ENCODE results near the gene BCLAF3. TPM values are rescaled to one million over a fixed set of nuclear protein-coding genes. Genes with fewer than 3 reads are reported as not detected.

Gene BCLAF3
- total and polyA plus RNA-seq, 9 of the 15 experiments (the other 6 are each of a cell fraction or from before 2014, with no cell fraction given): 0.73 to 4.6 (median 2.5) TPM

GRCh38 chrX:20028588-20028987, 37.7 kb upstream of the BCLAF3 start:
- Histone ChIP-seq H3K36me3 (ENCODE audit: control insufficient read depth, insufficient read depth, low read length) (no peaks in the 10 kb centered on the region), H3K9me3 (replicated peaks; ENCODE audit: control insufficient read depth, insufficient read depth, low read depth, low read length) (no peaks in the 10 kb centered on the region), H3K9ac (ENCODE audit: insufficient read depth in 1 of 2, low read depth in 2 of 2, low read length in 2 of 2) (no peak overlapping the region), H4K20me1 (replicated peaks; ENCODE audit: control insufficient read depth, insufficient read depth, low read length) (no peaks in the 10 kb centered on the region), H3K27ac (ENCODE audit: extremely low read depth, low read depth, low read length) (no peak overlapping the region), H3K79me2 (ENCODE audit: control insufficient read depth, insufficient read depth, low read length) (no peaks in the 10 kb centered on the region), H3K4me3 (no peak overlapping the region), H3K4me2 (ENCODE audit: insufficient read depth, low read length) (no peak overlapping the region), H2AFZ (ENCODE audit: low read depth, low read length) (no peak overlapping the region), H3K27me3 (ENCODE audit: control insufficient read depth in 2 of 2, insufficient read depth in 2 of 2, low read length in 2 of 2) (peaks cover 0 to 28% of the 10 kb centered on the region in 2 experiments; a peak in 4 of 5 replicates), H3K4me1 (replicated peaks in 1 of 2; ENCODE audit: control insufficient read depth in 2 of 2, insufficient read depth in 2 of 2, low read length in 2 of 2) (no peaks in the 10 kb centered on the region), H3K9me1 (ENCODE audit: control insufficient read depth, insufficient read depth, low read length) (no peaks in the 10 kb centered on the region)
- POLR2A ChIA-PET: no interaction called here
- WGBS (ENCODE audit: insufficient coverage, low coverage, missing lambda C conversion rate): 0% methylated on average over 6 of the region's 8 CpGs
- FAIRE-seq (no peak), DNase-seq (ENCODE audit: extremely low read depth in 1 of 4, low spot score in 3 of 4) (no peak), ATAC-seq (no peak)
- CTCF ChIA-PET (ENCODE audit: low intra/inter-chr PET ratio): no interaction called here
- in situ Hi-C loops (cut with MboI): no loop called here
- no TSS peak for BruUV-seq (replicated peaks)
- intact Hi-C loops (cut with micrococcal nuclease): no loop called here
- no peak for TF ChIP-seq NKRF (IDR thresholded peaks at IDR 0.05; ENCODE audit: borderline replicate concordance)
- TF ChIP-seq ZNF224 (CRISPR knock-in tag; IDR thresholded peaks at IDR 0.05): no peak
- no peak for TF ChIP-seq HOMEZ (CRISPR knock-in tag; IDR thresholded peaks at IDR 0.05)
- TF ChIP-seq ZMIZ1 (IDR thresholded peaks at IDR 0.05; ENCODE audit: low read depth in 2 of 2, low read length in 2 of 2): no peak
- no peak for TF ChIP-seq FOXJ2 (tag; IDR thresholded peaks at IDR 0.05)
- no peak for TF ChIP-seq STAT5A (IDR thresholded peaks at IDR 0.05; ENCODE audit: borderline replicate concordance, low read length)
- no peak for TF ChIP-seq SRF (CRISPR knock-in tag; IDR thresholded peaks at IDR 0.05)
- no peak for TF ChIP-seq ZNF592 (IDR thresholded peaks at IDR 0.05)

All from K562 (cell line).